ENCODE measurements around the gene SCMH1. TPM values are rescaled to one million over a fixed set of nuclear protein-coding genes. Genes with fewer than 3 reads are reported as not detected.

The SCMH1 gene
- total and polyA plus RNA-seq, 2 of the 4 experiments (the other 2 are of a cell fraction), result 9.0 to 19.4 TPM

GRCh38 chr1:41025979-41026819 lies 215.9 kb downstream of the SCMH1 start:
- no TSS peak for BruUV-seq (replicated peaks)
- ATAC-seq (ENCODE audit: low read depth), result no peak
- Histone ChIP-seq H2AK5ac (ENCODE audit: low read depth, low read length) (no peak overlapping the region), H3K4me1 (ENCODE audit: control insufficient read depth, insufficient read depth, low read length) (peaks cover 5% of the 10 kb centered on the region), H4K20me1 (ENCODE audit: insufficient read depth, low read length) (0 out of 2 replicates have a peak, but pooled peaks cover 4% of the 10 kb centered on the region), H3K27ac (ENCODE audit: insufficient read depth, low read length) (no peak overlapping the region), H4K5ac (ENCODE audit: low read depth, low read length) (no peak overlapping the region), H3K9me3 (ENCODE audit: control insufficient read depth, insufficient read depth, low read length) (no peaks in the 10 kb centered on the region), H3K36me3 (ENCODE audit: control insufficient read depth, insufficient read depth, low read length) (peaks cover 25% of the 10 kb centered on the region), H2BK5ac (ENCODE audit: low read depth, low read length, poor library complexity, severe bottlenecking) (no peak overlapping the region), H2AK9ac (replicated peaks; ENCODE audit: low read depth, low read length, poor library complexity) (no peak overlapping the region), H3K14ac (replicated peaks; ENCODE audit: low read depth, low read length) (no peak overlapping the region), H3K9ac (ENCODE audit: low read depth, low read length) (no peak overlapping the region), H3K18ac (ENCODE audit: low read depth, low read length) (no peak overlapping the region), H2AFZ (replicated peaks; ENCODE audit: low read length, poor library complexity) (no peak overlapping the region), H3K23ac (ENCODE audit: low read depth, low read length) (no peak overlapping the region), H3K4ac (ENCODE audit: low read depth, low read length) (no peak overlapping the region), H3K9me1 (ENCODE audit: insufficient read depth, low read length) (peaks cover 18% of the 10 kb centered on the region), H2BK20ac (ENCODE audit: low read depth, low read length) (no peak overlapping the region), H2BK120ac (ENCODE audit: low read depth, low read length) (no peak overlapping the region), H4K8ac (ENCODE audit: low read depth in 2 of 2, low read length in 2 of 2) (no peak overlapping the region), H2BK15ac (ENCODE audit: low read depth, low read length) (no peak overlapping the region), H3K4me2 (ENCODE audit: low read depth, low read length) (no peak overlapping the region), H3K4me3 (ENCODE audit: insufficient read depth, low read depth, low read length) (no peak overlapping the region), H3K56ac (ENCODE audit: extremely low read depth, insufficient read depth, low read length) (no peak overlapping the region), H3K27me3 (ENCODE audit: control insufficient read depth, insufficient read depth, low read length) (no peaks in the 10 kb centered on the region), H3K79me1 (ENCODE audit: low read depth in 1 of 2, low read length in 2 of 2) (no peaks in the 10 kb centered on the region; a peak in 1 of 4 replicates), H4K91ac (ENCODE audit: insufficient read depth, low read depth, low read length) (no peak overlapping the region)
- POLR2A ChIA-PET (ENCODE audit: unreplicated experiment), result no interaction called here
- TF ChIP-seq CTCF (conservative IDR thresholded peaks at IDR 0.05; ENCODE audit: low read depth, low read length), result no peak
- TF ChIP-seq USF2 (IDR thresholded peaks at IDR 0.05; ENCODE audit: low read depth, low read length), result no peak
- no peak for TF ChIP-seq SMC3 (IDR thresholded peaks at IDR 0.05; ENCODE audit: low read depth, low read length)
- no peak for TF ChIP-seq ELK1 (IDR thresholded peaks at IDR 0.05; ENCODE audit: borderline replicate concordance, low read depth, low read length)
- TF ChIP-seq POLR2A (IDR thresholded peaks at IDR 0.05; ENCODE audit: low read depth, low read length), result no peak
- TF ChIP-seq RAD21 (IDR thresholded peaks at IDR 0.05; ENCODE audit: low read length), result no peak
- TF ChIP-seq MAZ (IDR thresholded peaks at IDR 0.05; ENCODE audit: borderline replicate concordance, low read depth, low read length), result no peak
- no peak for TF ChIP-seq BHLHE40 (IDR thresholded peaks at IDR 0.05; ENCODE audit: low read depth, low read length)
- TF ChIP-seq MXI1 (IDR thresholded peaks at IDR 0.05; ENCODE audit: borderline replicate concordance, low read depth, low read length), result no peak
- no peak for TF ChIP-seq FOS (IDR thresholded peaks at IDR 0.05; ENCODE audit: low read depth, low read length)
- TF ChIP-seq CHD1 (IDR thresholded peaks at IDR 0.05; ENCODE audit: low read depth, low read length), result no peak
- WGBS, 2 experiments (ENCODE audit: extremely low coverage in 2 of 2, insufficient read length in 1 of 2), result 100% methylated on average over 1 of the region's 4 CpGs; no CpG with 5 or more reads in 1 of the 2 experiments
- intact Hi-C loops (cut with micrococcal nuclease), result no loop called here
- in situ Hi-C loops (cut with MboI; ENCODE audit: low sequenced_read_pairs), result loop anchor here (25.0 kb wide), 1 partner anchor 386 kb away; no protein-coding TSS in a partner anchor
- CTCF ChIA-PET, result no interaction called here
- dilution Hi-C loops (cut with HindIII; ENCODE audit: low sequenced_read_pairs, unreplicated experiment), result no loop called here
- DNase-seq, result no peak

All from IMR-90 (cell line).